ENCODE measurements around the gene ITCH. TPM values are rescaled to one million over a fixed set of nuclear protein-coding genes. Genes with fewer than 3 reads are reported as not detected.
"Not testable (repeated sequence)": the region's sequence is repeated elsewhere in the genome, so short reads cannot be mapped to it uniquely, and the experiment has no call there.

ITCH gene
- total and polyA plus RNA-seq, 2 donors: 19.8 to 113 TPM

DNA sequence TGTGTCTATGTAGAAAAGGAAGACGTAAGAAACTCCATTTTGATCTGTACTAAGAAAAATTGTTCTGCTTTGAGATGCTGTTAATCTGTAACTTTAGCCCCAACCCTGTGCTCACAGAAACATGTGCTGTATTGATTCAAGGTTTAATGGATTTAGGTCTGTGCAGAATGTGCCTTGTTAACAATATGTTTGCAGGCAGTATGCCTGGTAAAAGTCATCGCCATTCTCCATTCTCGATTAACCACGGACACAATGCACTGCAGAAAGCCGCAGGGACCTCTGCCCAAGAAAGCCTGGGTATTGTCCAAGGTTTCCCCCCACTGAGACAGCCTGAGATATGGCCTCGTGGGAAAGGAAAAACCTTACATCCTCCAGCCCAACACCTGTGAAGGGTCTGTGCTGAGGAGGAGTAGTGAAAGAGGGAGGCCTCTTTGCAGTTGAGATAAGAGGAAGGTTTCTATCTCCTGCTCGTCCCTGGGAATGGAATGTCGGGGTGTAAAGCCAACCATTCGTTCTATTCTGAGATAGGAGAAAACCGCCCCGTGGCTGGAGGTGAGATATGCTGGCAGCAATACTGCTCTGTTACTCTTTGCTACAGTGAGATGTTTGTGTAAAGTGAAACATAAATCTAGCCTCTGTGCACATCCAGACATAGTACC is 62.1 kb downstream of the ITCH start:
- 62% methylated on average over 11 of the region's 11 CpGs for WGBS
- DNase-seq (ENCODE audit: extremely low spot score); H3K4me3 ChIP-seq (ENCODE audit: low read depth, low read length); H3K36me3 ChIP-seq (ENCODE audit: insufficient read depth); H3K27ac ChIP-seq (ENCODE audit: low read depth); H3K4me1 ChIP-seq (ENCODE audit: insufficient read depth): not testable (repeated sequence)

DNA sequence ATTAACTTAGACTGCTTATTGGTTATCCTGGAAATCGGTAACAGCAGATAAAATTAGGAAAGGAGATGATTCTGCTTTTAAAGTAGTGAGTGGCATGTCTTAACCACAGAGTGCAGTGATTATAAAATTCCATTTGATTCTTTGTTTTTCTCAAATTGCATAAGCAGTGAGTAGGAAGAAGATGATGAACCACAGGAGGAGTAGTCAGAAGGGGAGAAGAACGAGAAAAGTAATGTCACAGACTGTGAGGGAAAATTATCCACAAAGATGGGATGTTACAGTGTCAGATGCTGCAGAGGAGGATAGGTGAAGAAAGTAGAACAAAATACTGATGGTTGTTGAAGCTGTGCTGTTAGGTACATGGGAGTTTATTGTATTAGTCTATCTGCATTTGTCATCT is 63.0 kb downstream of the ITCH start:
- no peak for DNase-seq (ENCODE audit: extremely low spot score)
- 79% methylated on average over 2 of the region's 2 CpGs for WGBS
- peaks cover 5% of the 10 kb centered on the region for H3K36me3 ChIP-seq (ENCODE audit: insufficient read depth)

DNA sequence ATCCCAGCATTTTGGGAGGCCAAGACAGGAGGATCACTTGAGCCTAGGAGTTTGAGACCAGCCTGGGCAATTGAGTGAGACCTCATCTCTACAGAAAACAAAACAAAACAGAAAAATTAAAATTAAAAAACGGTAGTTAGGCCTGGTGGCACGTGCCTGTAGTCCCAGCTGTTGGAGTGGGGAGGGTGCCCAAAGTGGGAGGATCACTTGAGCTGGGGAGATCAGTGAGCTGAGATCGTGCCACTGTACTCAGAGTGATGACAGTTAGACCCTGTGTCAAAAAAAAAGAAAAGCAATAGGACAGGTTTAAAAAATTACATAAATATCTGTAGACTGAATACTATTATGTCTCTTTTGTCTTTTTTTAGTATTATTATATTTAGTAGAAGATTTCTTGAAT is 64.3 kb downstream of the ITCH start:
- Histone ChIP-seq H3K27ac (ENCODE audit: low read depth) (no peak overlapping the region), H3K36me3 (ENCODE audit: insufficient read depth) (peaks cover 3% of the 10 kb centered on the region), H3K4me3 (ENCODE audit: low read depth, low read length) (no peak overlapping the region), H3K4me1 (ENCODE audit: insufficient read depth) (no peaks in the 10 kb centered on the region)
- 56% methylated on average over 3 of the region's 3 CpGs for WGBS
- no peak for DNase-seq (ENCODE audit: extremely low spot score)

More for the DNA sequence above, 63.0 kb downstream of the ITCH start:
- Histone ChIP-seq H3K4me1 (ENCODE audit: insufficient read depth) (no peaks in the 10 kb centered on the region), H3K27ac (ENCODE audit: low read depth) (no peak overlapping the region), H3K4me3 (ENCODE audit: low read depth, low read length) (no peak overlapping the region)

DNA sequence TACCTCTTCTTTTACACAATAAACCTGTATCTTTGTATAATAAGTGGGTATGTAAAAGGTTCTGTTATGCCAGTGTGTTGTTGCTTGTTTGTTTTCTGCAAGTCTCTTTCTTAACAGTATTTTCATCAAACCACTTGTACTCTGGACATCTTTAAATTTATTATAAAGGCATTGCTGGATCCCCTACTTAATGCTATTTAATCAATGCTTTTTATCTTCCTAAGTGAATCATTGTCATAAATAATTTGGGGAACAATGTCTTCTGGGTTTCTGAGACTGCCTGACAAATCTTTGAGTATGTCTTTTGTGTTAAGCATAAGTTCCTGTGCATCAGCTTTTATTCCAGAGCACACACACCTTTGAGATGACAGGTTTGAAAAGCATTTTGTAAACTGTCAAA is 64.7 kb downstream of the ITCH start:
- no peak overlapping the region for H3K27ac ChIP-seq (ENCODE audit: low read depth)
- H3K36me3 ChIP-seq (ENCODE audit: insufficient read depth): peaks cover 3% of the 10 kb centered on the region
- no peaks in the 10 kb centered on the region for H3K4me1 ChIP-seq (ENCODE audit: insufficient read depth)
- no peak overlapping the region for H3K4me3 ChIP-seq (ENCODE audit: low read depth, low read length)
- no peak for DNase-seq (ENCODE audit: extremely low spot score)

DNA sequence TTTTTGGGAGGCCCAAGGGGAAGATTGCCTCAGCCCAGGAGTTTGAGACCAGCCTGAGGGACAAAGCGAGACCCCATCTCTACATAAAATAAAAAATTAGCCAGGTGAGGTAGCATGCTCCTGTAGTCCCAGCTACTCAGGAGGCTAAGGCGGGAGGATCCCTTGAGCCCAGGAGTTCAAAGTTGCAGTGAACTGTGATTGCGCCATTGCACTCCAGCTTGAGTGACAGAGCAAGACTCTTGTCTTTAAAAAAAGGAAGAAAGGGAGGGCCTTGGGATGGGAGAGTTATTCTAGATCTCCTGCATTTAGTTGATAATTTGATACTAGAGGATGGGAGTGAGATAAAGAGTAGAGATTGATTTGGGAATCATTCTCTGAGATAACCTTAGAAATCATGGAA is 68.1 kb downstream of the ITCH start:
- Histone ChIP-seq H3K36me3 (ENCODE audit: insufficient read depth) (peaks cover 3% of the 10 kb centered on the region), H3K27ac (ENCODE audit: low read depth) (no peak overlapping the region), H3K4me1 (ENCODE audit: insufficient read depth) (no peaks in the 10 kb centered on the region), H3K4me3 (ENCODE audit: low read depth, low read length) (no peak overlapping the region)
- 100% methylated on average over 3 of the region's 3 CpGs for WGBS
- DNase-seq (ENCODE audit: extremely low spot score): no peak

DNA sequence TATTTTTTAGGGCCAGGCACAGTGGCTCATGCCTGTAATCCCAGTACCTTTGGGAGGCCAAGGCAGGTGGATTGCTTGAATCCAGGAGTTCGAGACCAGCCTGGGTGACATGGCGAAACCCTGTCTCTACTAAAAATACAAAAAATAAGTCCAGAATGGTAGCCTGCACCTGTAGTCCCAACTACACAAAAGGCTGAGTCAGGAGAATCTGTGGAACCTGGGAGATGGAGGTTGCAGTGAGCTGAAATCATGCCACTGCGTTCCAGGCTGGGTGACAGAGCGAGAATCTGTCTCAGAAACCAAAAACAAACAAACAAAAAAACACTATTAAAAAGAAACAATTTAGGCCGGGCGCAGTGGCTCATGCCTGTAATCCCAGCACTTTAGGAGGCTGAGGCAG is 69.6 kb downstream of the ITCH start:
- not testable (repeated sequence) for H3K36me3 ChIP-seq (ENCODE audit: insufficient read depth); H3K4me1 ChIP-seq (ENCODE audit: insufficient read depth); H3K4me3 ChIP-seq (ENCODE audit: low read depth, low read length); H3K27ac ChIP-seq (ENCODE audit: low read depth); DNase-seq (ENCODE audit: extremely low spot score)
- 98% methylated on average over 6 of the region's 6 CpGs for WGBS

DNA sequence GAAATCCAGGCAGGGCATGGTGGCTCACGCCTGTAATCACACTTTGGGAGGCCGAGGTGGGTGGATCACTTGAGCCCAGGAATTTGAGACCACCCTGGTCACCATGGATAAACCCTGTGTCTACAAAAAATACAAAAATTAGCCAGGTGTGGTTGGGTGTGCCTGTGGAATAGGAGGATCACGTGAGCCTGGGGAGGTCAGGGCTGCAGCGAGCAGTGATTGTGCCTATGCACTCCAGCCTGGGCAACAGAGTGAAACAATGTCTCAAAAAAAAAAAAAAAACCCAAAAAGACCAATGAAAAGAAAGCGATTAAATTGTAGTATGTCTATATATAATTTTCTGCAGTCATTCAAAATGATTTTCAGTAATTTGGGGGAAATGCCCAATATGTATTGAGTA is 70.3 kb downstream of the ITCH start:
- peaks cover 2% of the 10 kb centered on the region for H3K36me3 ChIP-seq (ENCODE audit: insufficient read depth)
- no peak for DNase-seq (ENCODE audit: extremely low spot score)
- no peak overlapping the region for H3K27ac ChIP-seq (ENCODE audit: low read depth)
- H3K4me3 ChIP-seq (ENCODE audit: low read depth, low read length): no peak overlapping the region
- H3K4me1 ChIP-seq (ENCODE audit: insufficient read depth): peaks cover 2% of the 10 kb centered on the region
- WGBS: 98% methylated on average over 5 of the region's 5 CpGs

DNA sequence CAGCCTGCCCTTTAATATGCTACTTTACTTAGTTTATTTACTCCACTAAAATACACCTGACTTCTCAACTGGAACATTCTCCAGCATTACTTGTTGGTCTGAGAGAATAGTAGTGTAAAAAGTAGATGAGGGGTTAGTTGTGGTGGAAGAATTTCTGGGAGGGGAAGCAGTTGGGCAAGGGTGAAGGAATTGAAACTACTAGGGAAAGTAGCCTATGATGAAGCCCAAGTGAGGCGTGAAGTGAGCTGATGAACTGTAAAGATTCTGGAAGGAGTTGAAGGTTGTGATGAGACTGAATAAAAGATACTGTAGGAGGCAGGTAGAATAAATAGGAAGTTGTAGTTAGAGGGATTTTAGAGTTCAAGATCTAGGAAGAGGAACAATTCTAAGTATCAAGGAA is 72.5 kb downstream of the ITCH start:
- 91% methylated on average over 1 of the region's 1 CpG for WGBS

DNA sequence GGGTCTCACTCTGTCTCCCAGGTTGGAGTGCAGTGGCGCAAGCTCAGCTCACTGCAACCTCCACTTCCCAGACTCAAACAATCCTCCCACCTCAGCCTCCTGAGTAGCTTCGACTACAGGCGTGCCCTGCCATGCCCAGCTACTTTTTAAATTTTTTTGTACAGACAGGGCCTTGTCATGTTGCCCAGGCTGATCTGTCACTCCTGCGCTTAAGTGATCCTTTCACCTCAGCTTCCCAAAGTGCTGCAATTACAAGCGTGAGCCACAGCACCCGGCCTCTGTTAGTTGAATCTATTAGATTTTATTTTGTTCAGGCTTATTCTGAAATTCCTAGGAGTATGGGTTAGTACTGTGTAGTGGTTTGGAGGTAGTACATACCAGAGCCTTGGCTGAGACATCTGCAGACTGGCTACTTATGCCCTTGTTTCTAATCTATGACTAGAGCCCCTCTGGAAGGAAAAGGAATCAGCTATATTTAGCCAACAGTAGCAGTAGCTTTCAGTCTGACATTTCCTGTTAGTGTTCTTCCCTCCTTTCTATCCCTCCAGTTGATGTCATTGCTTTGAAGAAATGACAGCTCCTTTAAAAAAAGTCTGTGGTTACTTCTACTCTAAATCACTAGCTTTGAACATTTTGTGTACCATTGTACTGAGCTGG is 74.4 kb downstream of the ITCH start:
- 80% methylated on average over 6 of the region's 6 CpGs for WGBS
- Histone ChIP-seq H3K27ac (ENCODE audit: low read depth) (no peak overlapping the region), H3K4me1 (ENCODE audit: insufficient read depth) (peaks cover 2% of the 10 kb centered on the region), H3K36me3 (ENCODE audit: insufficient read depth) (no peaks in the 10 kb centered on the region), H3K4me3 (ENCODE audit: low read depth, low read length) (no peak overlapping the region)
- DNase-seq (ENCODE audit: extremely low spot score): no peak

More for the DNA sequence above, 72.5 kb downstream of the ITCH start:
- H3K27ac ChIP-seq (ENCODE audit: low read depth): no peak overlapping the region
- H3K36me3 ChIP-seq (ENCODE audit: insufficient read depth): no peaks in the 10 kb centered on the region
- DNase-seq (ENCODE audit: extremely low spot score): no peak
- H3K4me1 ChIP-seq (ENCODE audit: insufficient read depth): peaks cover 2% of the 10 kb centered on the region
- no peak overlapping the region for H3K4me3 ChIP-seq (ENCODE audit: low read depth, low read length)

DNA sequence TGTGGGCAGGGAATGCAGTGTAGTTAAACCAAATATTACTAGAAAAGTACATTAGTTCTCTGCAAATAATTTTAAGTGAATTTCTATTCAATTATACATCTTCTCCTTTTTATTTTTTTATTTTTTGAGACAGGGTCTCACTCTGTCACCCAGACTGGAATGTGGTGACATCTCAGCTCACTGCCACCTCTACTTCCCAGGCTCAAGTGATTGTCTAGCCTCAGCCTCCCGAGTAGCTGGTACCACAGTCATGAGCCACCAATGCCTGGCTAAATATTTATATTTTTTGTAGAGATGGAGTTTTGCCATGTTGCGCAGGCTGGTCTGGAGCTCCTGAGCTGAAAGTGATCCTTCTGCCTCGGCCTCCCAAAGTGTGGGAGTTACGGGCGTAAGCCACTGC is 76.1 kb downstream of the ITCH start:
- DNase-seq (ENCODE audit: extremely low spot score): no peak
- WGBS: 87% methylated on average over 5 of the region's 5 CpGs
- H3K4me1 ChIP-seq (ENCODE audit: insufficient read depth): peaks cover 2% of the 10 kb centered on the region
- H3K36me3 ChIP-seq (ENCODE audit: insufficient read depth): peaks cover 2% of the 10 kb centered on the region
- no peak overlapping the region for H3K27ac ChIP-seq (ENCODE audit: low read depth)
- H3K4me3 ChIP-seq (ENCODE audit: low read depth, low read length): no peak overlapping the region

DNA sequence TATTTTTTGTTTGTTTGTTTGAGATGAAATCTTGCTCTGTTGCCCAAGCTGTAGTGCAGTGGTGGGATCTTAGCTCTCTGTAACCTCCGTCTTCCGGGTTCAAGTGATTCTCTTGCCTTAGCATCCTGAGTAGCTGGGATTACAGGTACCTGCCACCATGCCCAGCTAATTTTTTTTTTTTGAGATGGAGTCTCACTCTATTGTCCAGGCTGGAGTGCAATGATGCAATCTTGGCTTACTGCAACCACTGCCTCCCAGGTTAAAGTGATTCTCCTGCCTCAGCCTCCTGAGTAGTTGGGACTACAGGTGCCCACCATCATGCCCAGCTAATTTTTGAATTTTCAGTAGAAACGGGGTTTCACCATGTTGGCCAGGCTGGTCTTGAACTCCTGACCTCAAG is 78.3 kb downstream of the ITCH start:
- not testable (repeated sequence) for H3K4me1 ChIP-seq (ENCODE audit: insufficient read depth); H3K4me3 ChIP-seq (ENCODE audit: low read depth, low read length); H3K27ac ChIP-seq (ENCODE audit: low read depth); H3K36me3 ChIP-seq (ENCODE audit: insufficient read depth); DNase-seq (ENCODE audit: extremely low spot score)
- 93% methylated on average over 3 of the region's 3 CpGs for WGBS

DNA sequence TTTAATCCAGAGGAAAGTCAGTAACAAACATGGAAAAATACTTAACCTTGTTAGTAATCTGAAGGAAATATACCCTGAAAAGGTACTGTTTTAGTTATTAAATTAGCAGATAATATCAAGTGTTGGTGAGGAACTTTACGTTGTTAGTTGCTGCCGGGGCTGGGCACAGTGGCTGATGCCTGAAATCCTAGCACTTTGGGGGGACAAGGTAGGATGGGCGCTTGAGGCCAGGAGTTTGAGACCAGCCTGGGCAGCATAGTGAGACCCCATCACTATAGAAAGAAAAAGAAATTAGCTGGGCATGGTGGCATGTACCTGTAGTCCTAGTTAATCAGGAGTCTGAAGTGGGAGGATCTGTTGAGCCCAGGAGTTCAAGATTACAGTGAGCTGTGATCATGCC is 80.5 kb downstream of the ITCH start:
- over 99% methylated on average over 3 of the region's 3 CpGs for WGBS
- H3K4me3 ChIP-seq (ENCODE audit: low read depth, low read length): no peak overlapping the region
- no peak for DNase-seq (ENCODE audit: extremely low spot score)
- peaks cover 2% of the 10 kb centered on the region for H3K36me3 ChIP-seq (ENCODE audit: insufficient read depth)
- no peaks in the 10 kb centered on the region for H3K4me1 ChIP-seq (ENCODE audit: insufficient read depth)
- H3K27ac ChIP-seq (ENCODE audit: low read depth): no peak overlapping the region

DNA sequence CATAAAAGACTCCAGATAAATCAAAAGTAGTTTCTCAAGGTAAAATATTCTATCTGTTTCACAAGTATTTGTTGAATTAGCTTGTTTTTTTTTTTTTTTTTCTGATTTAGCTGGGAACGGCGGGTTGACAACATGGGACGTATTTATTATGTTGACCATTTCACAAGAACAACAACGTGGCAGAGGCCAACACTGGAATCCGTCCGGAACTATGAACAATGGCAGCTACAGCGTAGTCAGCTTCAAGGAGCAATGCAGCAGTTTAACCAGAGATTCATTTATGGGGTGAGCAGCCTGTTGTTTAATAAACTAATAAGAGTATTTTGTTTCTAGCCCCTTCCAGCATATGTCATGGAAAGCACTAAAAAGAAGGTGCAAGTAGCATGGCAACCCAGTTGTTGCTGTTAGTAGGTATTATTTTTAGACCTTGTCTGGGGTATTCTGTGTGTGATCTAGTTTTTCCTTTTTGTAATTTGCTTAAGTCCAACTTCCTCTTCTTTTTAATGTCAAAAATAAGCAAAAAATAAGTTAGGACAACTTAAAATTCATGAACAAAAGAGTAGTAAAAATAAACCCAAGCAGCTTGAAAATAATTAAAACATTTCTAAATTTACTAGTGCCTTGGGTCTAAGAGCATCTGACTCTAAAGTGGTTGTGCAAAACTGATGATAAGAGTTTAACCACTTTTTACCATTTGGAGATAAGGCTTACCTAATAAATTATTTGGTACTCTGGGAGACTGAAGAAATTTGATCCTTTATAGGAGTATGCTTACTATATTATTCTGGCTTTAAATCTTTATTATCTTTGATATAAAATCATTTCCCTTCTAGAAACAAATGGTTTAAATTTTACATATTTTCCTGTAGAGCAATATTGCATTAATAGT is 82.3 kb downstream of the ITCH start:
- Histone ChIP-seq H3K27ac (ENCODE audit: low read depth) (no peak overlapping the region), H3K4me1 (ENCODE audit: insufficient read depth) (no peaks in the 10 kb centered on the region), H3K36me3 (ENCODE audit: insufficient read depth) (peaks cover 2% of the 10 kb centered on the region), H3K4me3 (ENCODE audit: low read depth, low read length) (no peak overlapping the region)
- no peak for DNase-seq (ENCODE audit: extremely low spot score)
- 83% methylated on average over 7 of the region's 7 CpGs for WGBS

DNA sequence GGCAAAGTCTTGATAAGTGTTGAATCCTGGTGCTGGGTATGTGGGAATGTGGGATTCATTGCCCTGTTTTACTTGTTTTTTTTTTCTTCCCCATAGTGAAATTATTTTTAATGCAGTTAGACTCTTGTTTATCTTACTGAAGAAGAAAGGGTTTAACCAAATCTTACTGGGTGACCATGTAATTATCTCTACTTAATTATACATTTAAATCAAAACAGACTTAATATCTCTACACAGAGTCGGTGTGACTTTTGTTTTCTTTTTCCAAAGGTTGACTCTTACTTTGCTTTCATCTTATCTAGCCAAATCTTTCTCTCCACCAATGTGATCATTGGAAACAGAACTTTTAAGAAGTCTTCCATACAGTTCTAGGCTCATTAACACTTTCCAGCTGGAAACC is 85.4 kb downstream of the ITCH start:
- Histone ChIP-seq H3K4me3 (ENCODE audit: low read depth, low read length) (no peak overlapping the region), H3K4me1 (ENCODE audit: insufficient read depth) (no peaks in the 10 kb centered on the region), H3K36me3 (ENCODE audit: insufficient read depth) (peaks cover 2% of the 10 kb centered on the region), H3K27ac (ENCODE audit: low read depth) (no peak overlapping the region)
- WGBS: 32% methylated on average over 1 of the region's 1 CpG
- DNase-seq (ENCODE audit: extremely low spot score): no peak
